GM10266 (cell line): ENCODE data around the gene ZNF428.
"Not testable (repeated sequence)": the region's sequence is repeated elsewhere in the genome, so short reads cannot be mapped to it uniquely, and the experiment has no call there.

ENCODE experiments used
- DNase-seq: peaks from one replicate; pipeline ENCODE4 v3.0.0; 2012; ENCODE audit errors: extremely low spot score
- CTCF ChIP-seq: IDR thresholded peaks from 2 replicates; pipeline ENCODE4 v1.5.1; 2012; ENCODE audit warnings: mild to moderate bottlenecking, low read depth; ENCODE audit not compliant: control insufficient read depth, insufficient read depth; ENCODE audit errors: missing control alignments

Gene ZNF428

GRCh38 chr19:43639519-43640423 is 20.3 kb upstream of the ZNF428 start, which contains the start of gene CADM4:
CADM4 (minus strand) TSS chr19:43639850; CDS start chr19:43639790, 60 bp downstream.
- no peak for TF ChIP-seq CTCF
- DNase-seq: peak; percentile 84

GRCh38 chr19:43638995-43639518 is 19.6 kb upstream of the ZNF428 start:
- no peak for DNase-seq
- no peak for TF ChIP-seq CTCF

GRCh38 chr19:43638214-43638994 is 19.0 kb upstream of the ZNF428 start:
- TF ChIP-seq CTCF: no peak
- DNase-seq: no peak

- no peak for TF ChIP-seq CTCF
- DNase-seq: no peak
Observed at GRCh38 chr19:43636121-43636683, 16.8 kb upstream of the ZNF428 start.

- not testable (repeated sequence) for DNase-seq
Observed at GRCh38 chr19:43635561-43635940, 16.1 kb upstream of the ZNF428 start.

GRCh38 chr19:43634872-43635560 is 15.6 kb upstream of the ZNF428 start:
- TF ChIP-seq CTCF: no peak
- no peak for DNase-seq

- DNase-seq: no peak
Observed at GRCh38 chr19:43634506-43634871, 15.1 kb upstream of the ZNF428 start.

More at GRCh38 chr19:43634506-43634871, 15.1 kb upstream of the ZNF428 start:
- TF ChIP-seq CTCF: no peak
